WERI-Rb-1 (cell line): ENCODE results near the gene SMIM20.

Source experiments
- DNase-seq: peaks from one replicate; pipeline ENCODE4 v3.0.0-alpha.2; 2020
- H3K27ac ChIP-seq: fragments of 250-450 bp; sonication (Bioruptor Pico); 2 replicates; pipeline ENCODE4 v1.5.1; 2020; ENCODE audit warnings: mild to moderate bottlenecking, moderate library complexity
- H3K27me3 ChIP-seq: fragments of 250-450 bp; sonication (Bioruptor Pico); 2 replicates; pipeline ENCODE4 v1.5.1; 2021; ENCODE audit warnings: mild to moderate bottlenecking, low read depth, moderate library complexity; ENCODE audit not compliant: insufficient read depth, severe bottlenecking
- H3K36me3 ChIP-seq: fragments of 250-450 bp; sonication (Bioruptor Pico); 2 replicates; pipeline ENCODE4 v1.5.1; 2020; ENCODE audit warnings: mild to moderate bottlenecking, moderate library complexity
- H3K4me3 ChIP-seq: 2 replicates; pipeline ENCODE4 v1.5.1; 2011; ENCODE audit warnings: low read depth, mild to moderate bottlenecking, control low read depth, low read length
- H3K9me3 ChIP-seq: fragments of 250-450 bp; sonication (Bioruptor Pico); 2 replicates; pipeline ENCODE4 v1.5.1; 2021; ENCODE audit warnings: mild to moderate bottlenecking, moderate library complexity; ENCODE audit not compliant: severe bottlenecking
- TF ChIP-seq, protein P1 (sequence below): IDR thresholded peaks from 2 replicates; pipeline ENCODE4 v1.5.1; 2011; ENCODE audit warnings: low read depth, mild to moderate bottlenecking, control low read depth, inconsistent platforms, low read length

SMIM20 gene

GRCh38 chr4:25970691-25971432, 56.8 kb downstream of the SMIM20 start:
- no peak overlapping the region for H3K27ac ChIP-seq
- peak; percentile 37 for DNase-seq
- TF ChIP-seq, protein P1, sequence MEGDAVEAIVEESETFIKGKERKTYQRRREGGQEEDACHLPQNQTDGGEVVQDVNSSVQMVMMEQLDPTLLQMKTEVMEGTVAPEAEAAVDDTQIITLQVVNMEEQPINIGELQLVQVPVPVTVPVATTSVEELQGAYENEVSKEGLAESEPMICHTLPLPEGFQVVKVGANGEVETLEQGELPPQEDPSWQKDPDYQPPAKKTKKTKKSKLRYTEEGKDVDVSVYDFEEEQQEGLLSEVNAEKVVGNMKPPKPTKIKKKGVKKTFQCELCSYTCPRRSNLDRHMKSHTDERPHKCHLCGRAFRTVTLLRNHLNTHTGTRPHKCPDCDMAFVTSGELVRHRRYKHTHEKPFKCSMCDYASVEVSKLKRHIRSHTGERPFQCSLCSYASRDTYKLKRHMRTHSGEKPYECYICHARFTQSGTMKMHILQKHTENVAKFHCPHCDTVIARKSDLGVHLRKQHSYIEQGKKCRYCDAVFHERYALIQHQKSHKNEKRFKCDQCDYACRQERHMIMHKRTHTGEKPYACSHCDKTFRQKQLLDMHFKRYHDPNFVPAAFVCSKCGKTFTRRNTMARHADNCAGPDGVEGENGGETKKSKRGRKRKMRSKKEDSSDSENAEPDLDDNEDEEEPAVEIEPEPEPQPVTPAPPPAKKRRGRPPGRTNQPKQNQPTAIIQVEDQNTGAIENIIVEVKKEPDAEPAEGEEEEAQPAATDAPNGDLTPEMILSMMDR = no peak

GRCh38 chr4:25972366-25972765, 58.3 kb downstream of the SMIM20 start:
- no peak overlapping the region for H3K4me3 ChIP-seq
- no peaks in the 10 kb centered on the region for H3K27me3 ChIP-seq
- H3K9me3 ChIP-seq = no peaks in the 10 kb centered on the region
- H3K27ac ChIP-seq = no peak overlapping the region
- TF ChIP-seq, protein P1 = no peak
- H3K36me3 ChIP-seq = no peaks in the 10 kb centered on the region
- no peak for DNase-seq

More at GRCh38 chr4:25970691-25971432, 56.8 kb downstream of the SMIM20 start:
- Histone ChIP-seq H3K9me3 (no peaks in the 10 kb centered on the region), H3K4me3 (no peak overlapping the region), H3K36me3 (no peaks in the 10 kb centered on the region), H3K27me3 (no peaks in the 10 kb centered on the region)

DNA sequence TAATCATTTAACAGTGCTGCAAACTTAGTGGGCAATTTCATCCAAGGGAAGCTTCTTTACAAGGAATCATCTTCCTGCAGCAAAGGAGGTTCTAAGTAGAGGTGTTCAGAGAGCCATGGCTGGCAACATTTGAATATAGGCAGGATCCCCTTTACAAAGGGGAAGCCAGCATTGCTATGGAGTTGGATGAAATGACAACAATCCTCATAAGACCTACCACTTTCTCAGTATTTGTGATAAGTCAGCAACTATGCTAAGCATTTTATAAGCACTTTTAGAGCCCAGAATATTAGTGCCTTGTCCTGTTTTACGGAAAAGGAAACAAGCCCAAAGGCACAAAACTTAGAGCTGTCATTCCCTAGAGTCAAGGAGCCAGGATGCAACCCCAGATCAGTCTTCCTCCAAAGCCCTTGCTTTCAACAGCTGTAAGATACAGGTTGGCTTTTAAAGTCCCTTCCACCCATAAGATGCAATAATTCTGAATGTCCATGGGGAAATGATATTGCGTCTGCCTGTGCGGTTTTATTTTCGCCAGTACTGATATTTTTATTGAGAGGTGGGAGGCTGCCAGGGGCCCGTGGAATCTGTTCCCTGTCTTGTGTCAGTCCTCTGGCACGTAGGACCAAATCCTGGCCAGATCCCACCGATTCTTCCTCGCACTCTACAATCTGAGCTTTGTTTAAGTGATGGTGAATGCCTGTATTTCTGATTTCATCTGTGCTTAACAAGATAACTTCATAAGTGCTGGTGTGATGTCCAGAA, 59.1 kb downstream of the SMIM20 start:
- no peak overlapping the region for H3K4me3 ChIP-seq
- no peak for DNase-seq
- no peaks in the 10 kb centered on the region for H3K36me3 ChIP-seq
- TF ChIP-seq, protein P1 = no peak
- no peaks in the 10 kb centered on the region for H3K27me3 ChIP-seq
- H3K9me3 ChIP-seq = no peaks in the 10 kb centered on the region
- H3K27ac ChIP-seq = no peak overlapping the region

DNA sequence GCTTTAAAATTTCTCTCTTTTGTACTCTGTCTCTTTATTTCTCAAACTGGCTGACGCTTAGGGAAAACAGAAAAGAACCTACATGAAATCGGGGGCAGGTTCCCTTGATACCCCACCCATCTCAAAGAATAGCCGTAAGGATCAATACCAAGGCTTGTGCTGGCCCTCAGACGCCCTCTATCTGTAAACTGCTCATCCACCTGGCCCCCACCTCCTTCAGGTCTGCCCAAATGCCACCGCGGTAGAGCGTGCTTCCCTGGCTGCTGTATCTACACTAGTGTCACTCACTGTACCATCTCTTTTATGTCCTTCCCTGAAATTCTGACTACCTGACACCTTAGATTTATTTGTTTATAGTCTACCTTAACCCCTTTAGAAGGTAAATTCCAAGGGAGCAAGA, 62.8 kb downstream of the SMIM20 start:
- no peak overlapping the region for H3K27ac ChIP-seq
- TF ChIP-seq, protein P1 = peak; percentile 6; the same call in 1 of the 2 replicates
- DNase-seq = no peak
- H3K4me3 ChIP-seq = no peak overlapping the region
- no peaks in the 10 kb centered on the region for H3K27me3 ChIP-seq
- H3K36me3 ChIP-seq = no peaks in the 10 kb centered on the region
- H3K9me3 ChIP-seq = peaks cover 3% of the 10 kb centered on the region

- DNase-seq = no peak
- Histone ChIP-seq H3K4me3 (no peak overlapping the region), H3K36me3 (no peaks in the 10 kb centered on the region), H3K27ac (no peak overlapping the region; the same call in 1 of the 2 replicates), H3K27me3 (no peaks in the 10 kb centered on the region), H3K9me3 (peaks cover 3% of the 10 kb centered on the region)
- TF ChIP-seq, protein P1 = no peak
Observed at GRCh38 chr4:25977397-25978170, 63.6 kb downstream of the SMIM20 start.
